Measurements from ENCODE around the gene HAUS8.

The HAUS8 gene

GRCh38 chr19:17109962-17110598 is 34.8 kb upstream of the HAUS8 start:
- no peak for TF ChIP-seq FOXM1 (IDR thresholded peaks at IDR 0.05; ENCODE audit: borderline replicate concordance, low read depth)
- no peak for TF ChIP-seq EGR1 (IDR thresholded peaks at IDR 0.05)
- no peak for TF ChIP-seq CEBPB (IDR thresholded peaks at IDR 0.05)
- no peak for TF ChIP-seq NFIC (IDR thresholded peaks at IDR 0.05)
- TF ChIP-seq TEAD4 (IDR thresholded peaks at IDR 0.05), result no peak

- no peak for TF ChIP-seq CEBPB (IDR thresholded peaks at IDR 0.05)
- no peak for TF ChIP-seq TAF1 (IDR thresholded peaks at IDR 0.05; ENCODE audit: low read depth)
- no peak for TF ChIP-seq TEAD4 (IDR thresholded peaks at IDR 0.05)
- no peak for TF ChIP-seq EP300 (IDR thresholded peaks at IDR 0.05; ENCODE audit: borderline replicate concordance)
- no peak for TF ChIP-seq USF1 (IDR thresholded peaks at IDR 0.05)
- TF ChIP-seq RAD21 (IDR thresholded peaks at IDR 0.05; ENCODE audit: low read depth), result no peak
- TF ChIP-seq EGR1 (IDR thresholded peaks at IDR 0.05), result no peak
- no peak for TF ChIP-seq NFIC (IDR thresholded peaks at IDR 0.05)
- TF ChIP-seq ZBTB7A (IDR thresholded peaks at IDR 0.05; ENCODE audit: low read depth), result no peak
- TF ChIP-seq REST (IDR thresholded peaks at IDR 0.05; ENCODE audit: low read depth), result no peak
These were observed 34.0 kb upstream of the HAUS8 start for GRCh38 chr19:17109300-17109699.

GRCh38 chr19:17108453-17108784 is 33.2 kb upstream of the HAUS8 start:
- TF ChIP-seq CREB1 (IDR thresholded peaks at IDR 0.05; ENCODE audit: low read depth), result no peak
- TF ChIP-seq MAX (IDR thresholded peaks at IDR 0.05), result no peak
- no peak for TF ChIP-seq TEAD4 (IDR thresholded peaks at IDR 0.05)
- no peak for TF ChIP-seq USF1 (IDR thresholded peaks at IDR 0.05)
- TF ChIP-seq YY1 (IDR thresholded peaks at IDR 0.05; ENCODE audit: low read depth), result no peak
- TF ChIP-seq FOXM1 (IDR thresholded peaks at IDR 0.05; ENCODE audit: borderline replicate concordance, low read depth), result no peak
- no peak for TF ChIP-seq NFIC (IDR thresholded peaks at IDR 0.05)
- no peak for TF ChIP-seq EGR1 (IDR thresholded peaks at IDR 0.05)
- no peak for TF ChIP-seq REST (IDR thresholded peaks at IDR 0.05; ENCODE audit: low read depth)
- no peak for TF ChIP-seq RAD21 (IDR thresholded peaks at IDR 0.05; ENCODE audit: low read depth)
- no peak for TF ChIP-seq EP300 (IDR thresholded peaks at IDR 0.05; ENCODE audit: borderline replicate concordance)
- TF ChIP-seq TAF1 (IDR thresholded peaks at IDR 0.05; ENCODE audit: low read depth), result no peak
- TF ChIP-seq TCF12 (IDR thresholded peaks at IDR 0.05; ENCODE audit: low read depth), result no peak
- TF ChIP-seq CEBPB (IDR thresholded peaks at IDR 0.05), result no peak
- TF ChIP-seq ZBTB7A (IDR thresholded peaks at IDR 0.05; ENCODE audit: low read depth), result no peak

GRCh38 chr19:17107546-17108452 is 32.5 kb upstream of the HAUS8 start:
- TF ChIP-seq CEBPB (IDR thresholded peaks at IDR 0.05), result peak; percentile 82
- peak; percentile 93 for TF ChIP-seq TCF12 (IDR thresholded peaks at IDR 0.05; ENCODE audit: low read depth)
- no peak for TF ChIP-seq TAF1 (IDR thresholded peaks at IDR 0.05; ENCODE audit: low read depth)
- TF ChIP-seq EP300 (IDR thresholded peaks at IDR 0.05; ENCODE audit: borderline replicate concordance), result peak; percentile 91; the same call in 1 of the 2 replicates
- TF ChIP-seq CREB1 (IDR thresholded peaks at IDR 0.05; ENCODE audit: low read depth), result peak; percentile 27; the same call in 1 of the 2 replicates
- TF ChIP-seq YY1 (IDR thresholded peaks at IDR 0.05; ENCODE audit: low read depth), result 0 out of 2 replicates have a peak, but pooled peaks have one; percentile 50
- 0 out of 2 replicates have a peak, but pooled peaks have one; percentile 49 for TF ChIP-seq USF1 (IDR thresholded peaks at IDR 0.05)
- peak; percentile 79 for TF ChIP-seq TEAD4 (IDR thresholded peaks at IDR 0.05)
- peak; percentile 46; the same call in 1 of the 2 replicates for TF ChIP-seq FOXM1 (IDR thresholded peaks at IDR 0.05; ENCODE audit: borderline replicate concordance, low read depth)
- peak; percentile 89 for TF ChIP-seq NFIC (IDR thresholded peaks at IDR 0.05)
- TF ChIP-seq REST (IDR thresholded peaks at IDR 0.05; ENCODE audit: low read depth), result no peak
- peak; percentile 83 for TF ChIP-seq MAX (IDR thresholded peaks at IDR 0.05)
- TF ChIP-seq ZBTB7A (IDR thresholded peaks at IDR 0.05; ENCODE audit: low read depth), result peak; percentile 87
- TF ChIP-seq EGR1 (IDR thresholded peaks at IDR 0.05), result peak; percentile 57; the same call in 1 of the 2 replicates
- TF ChIP-seq RAD21 (IDR thresholded peaks at IDR 0.05; ENCODE audit: low read depth), result 0 out of 2 replicates have a peak, but pooled peaks have one; percentile 19

Measured in Ishikawa (cell line).